NCI-H2029 (cell line): Measurements from ENCODE around the gene SLC39A8.

Experiments
- DNase-seq: peaks from one replicate; lab custom pipeline; 2025; lab: John Stamatoyannopoulos, UW

Gene SLC39A8

GRCh38 chr4:102234243-102234838 lies 110.9 kb downstream of the SLC39A8 start:
- no peak for DNase-seq

- no peak for DNase-seq
Measured at GRCh38 chr4:102230194-102230593, 115.1 kb downstream of the SLC39A8 start.

GRCh38 chr4:102227388-102227787 lies 117.9 kb downstream of the SLC39A8 start:
- DNase-seq, result no peak

- DNase-seq, result no peak
Measured at GRCh38 chr4:102223461-102223860, 121.8 kb downstream of the SLC39A8 start.

GRCh38 chr4:102222838-102223409 lies 122.4 kb downstream of the SLC39A8 start:
- no peak for DNase-seq

GRCh38 chr4:102219129-102219528 lies 126.2 kb downstream of the SLC39A8 start:
- no peak for DNase-seq

- no peak for DNase-seq
Measured at GRCh38 chr4:102218656-102219055, 126.6 kb downstream of the SLC39A8 start.

- no peak for DNase-seq
Measured at GRCh38 chr4:102217775-102218355, 127.4 kb downstream of the SLC39A8 start.

GRCh38 chr4:102217345-102217744 lies 127.9 kb downstream of the SLC39A8 start:
- DNase-seq, result no peak

GRCh38 chr4:102216666-102217065 lies 128.6 kb downstream of the SLC39A8 start:
- no peak for DNase-seq

GRCh38 chr4:102213031-102213430 lies 132.3 kb downstream of the SLC39A8 start:
- DNase-seq, result no peak
